HEK293 (cell line): ENCODE measurements around the gene CEBPB.

Experiments used
- GLIS1 ChIP-seq: fragments of 450-650 bp; formaldehyde crosslinking; IDR thresholded peaks from 2 replicates; pipeline ENCODE4 v1.5.1; 2016; ENCODE audit warnings: missing biosample characterization, missing genetic modification characterization
- KLF7 ChIP-seq: fragments of 450-650 bp; formaldehyde crosslinking; IDR thresholded peaks from 2 replicates; pipeline ENCODE4 v1.5.1; 2016; ENCODE audit warnings: missing biosample characterization, missing genetic modification characterization, borderline replicate concordance
- ZBTB7A ChIP-seq: fragments of 450-650 bp; formaldehyde crosslinking; IDR thresholded peaks from 2 replicates; pipeline ENCODE4 v1.5.1; 2016; ENCODE audit warnings: low read depth, missing biosample characterization, missing genetic modification characterization
- ZNF24 ChIP-seq: fragments of 450-650 bp; formaldehyde crosslinking; IDR thresholded peaks from 2 replicates; pipeline ENCODE4 v1.5.1; 2016; ENCODE audit warnings: missing biosample characterization, missing genetic modification characterization
- ZNF274 ChIP-seq, 2 experiments: fragments of 200-500 bp in 1 of 2; fragments of 450-650 bp in 1 of 2; sonication (Bioruptor generic) in 1 of 2; formaldehyde crosslinking in 1 of 2; IDR thresholded peaks; 2 replicates each; pipeline versions ENCODE4 v1.5.1 to v1.6.1; 2014 to 2016; ENCODE audit warnings: borderline replicate concordance in 1 of 2, inconsistent platforms in 1 of 2, low read length in 1 of 2, missing biosample characterization in 1 of 2, missing genetic modification characterization in 1 of 2
- ZNF549 ChIP-seq: fragments of 450-650 bp; IDR thresholded peaks from 2 replicates; pipeline ENCODE4 v1.5.1; 2018; ENCODE audit warnings: missing biosample characterization, missing genetic modification characterization, mild to moderate bottlenecking, inconsistent platforms, moderate library complexity
- ZNF658 ChIP-seq: fragments of 450-650 bp; formaldehyde crosslinking; IDR thresholded peaks from 2 replicates; pipeline ENCODE4; 2016; ENCODE audit warnings: missing biosample characterization, missing genetic modification characterization

DNA sequence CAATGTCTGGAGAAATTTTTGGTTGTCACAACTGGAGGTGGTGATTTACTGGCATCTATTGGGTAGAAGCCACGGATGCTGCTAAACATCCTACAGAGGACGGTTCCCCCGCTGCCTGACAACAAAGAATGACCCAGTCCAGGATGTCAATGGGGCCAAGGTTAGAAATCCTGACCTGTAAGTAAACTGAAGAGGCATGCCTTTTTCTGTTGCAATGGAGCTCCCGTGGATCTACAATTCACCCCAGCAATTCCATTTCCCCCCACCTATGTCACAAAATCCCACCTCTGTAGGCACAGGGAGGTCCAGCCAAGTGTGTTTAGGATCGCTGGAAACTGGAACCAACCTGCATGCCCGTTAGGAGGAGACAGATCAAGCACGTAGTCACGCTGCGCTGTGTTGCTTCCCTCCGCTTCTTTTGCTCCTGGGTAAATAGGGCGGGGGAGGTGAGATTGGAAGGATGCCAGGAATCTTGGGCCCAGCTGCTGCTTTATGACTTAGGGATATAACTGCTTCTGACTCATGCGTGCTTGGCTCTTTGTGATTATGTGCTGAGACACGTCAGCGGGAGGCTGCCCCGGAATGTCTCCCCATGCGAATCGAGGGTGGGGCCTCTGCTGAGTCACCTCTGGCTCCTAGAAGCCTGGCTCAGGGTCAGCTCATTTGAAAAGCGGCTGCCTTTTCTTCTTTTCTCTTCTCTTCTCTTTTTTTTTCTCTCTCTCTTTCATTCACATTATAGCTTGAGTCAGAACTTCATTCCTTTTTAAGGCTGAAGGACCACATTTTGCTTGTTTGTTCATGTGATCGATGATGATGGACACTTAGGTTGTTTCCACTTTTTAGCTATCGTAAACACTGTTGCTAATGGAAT is 24.7 kb upstream of the CEBPB start:
- no peak for TF ChIP-seq ZNF658 (tag by site-specific recombination)
- peak; percentile 96 for TF ChIP-seq ZNF24 (tag by site-specific recombination)
- TF ChIP-seq KLF7 (tag by site-specific recombination) = peak; percentile 95
- peak; percentile 96 for TF ChIP-seq GLIS1 (tag by site-specific recombination)
- peak; percentile 66; the same call in 1 of the 2 replicates for TF ChIP-seq ZBTB7A (tag by site-specific recombination)
- no peak for TF ChIP-seq ZNF274 (IDR thresholded peaks at IDR 0.05; ENCODE audit: low read length)
- no peak for TF ChIP-seq ZNF274 (tag by site-specific recombination; IDR thresholded peaks at IDR 0.05; ENCODE audit: borderline replicate concordance)
- TF ChIP-seq ZNF549 = no peak
